Hepatocyte (in vitro differentiated cells): ENCODE results near the gene IRGC. TPM values are rescaled to one million over a fixed set of nuclear protein-coding genes. Genes with fewer than 3 reads are reported as not detected.

Source experiments
- DNase-seq: peaks from one replicate; pipeline ENCODE4 v3.0.0-alpha.2; 2016; ENCODE audit warnings: low spot score
- H2AFZ ChIP-seq: fragments of 200-600 bp; sonication (generic); 2 replicates; pipeline ENCODE4 v1.6.0; 2016; ENCODE audit warnings: antibody characterized with exemption, mild to moderate bottlenecking
- H3K27ac ChIP-seq: fragments of 200-600 bp; sonication (generic); 2 replicates; pipeline ENCODE4 v1.5.1; 2016; ENCODE audit warnings: mild to moderate bottlenecking
- H3K27me3 ChIP-seq: fragments of 200-600 bp; sonication (generic); 2 replicates; pipeline ENCODE4 v1.6.1; 2016
- H3K36me3 ChIP-seq: fragments of 200-600 bp; sonication (generic); replicated peaks from 2 replicates; pipeline ENCODE4 v1.5.1; 2016; ENCODE audit warnings: low read depth; ENCODE audit not compliant: insufficient read depth
- H3K4me1 ChIP-seq: fragments of 200-600 bp; sonication (generic); 2 replicates; pipeline ENCODE4 v1.5.1; 2016; ENCODE audit warnings: mild to moderate bottlenecking, moderate library complexity; ENCODE audit not compliant: insufficient read depth
- H3K4me2 ChIP-seq: fragments of 200-600 bp; sonication (generic); 2 replicates; pipeline ENCODE4 v1.6.0; 2016
- H3K4me3 ChIP-seq: fragments of 200-600 bp; sonication (generic); 2 replicates; pipeline ENCODE4 v1.5.1; 2016; ENCODE audit warnings: mild to moderate bottlenecking
- H3K79me2 ChIP-seq: fragments of 200-600 bp; sonication (generic); 2 replicates; pipeline ENCODE4 v1.6.0; 2017; ENCODE audit warnings: mild to moderate bottlenecking
- H3K9me2 ChIP-seq: fragments of 200-600 bp; sonication (generic); replicated peaks from 2 replicates; pipeline ENCODE4 v1.6.0; 2017; ENCODE audit warnings: mild to moderate bottlenecking; ENCODE audit not compliant: insufficient read depth
- H3K9me3 ChIP-seq: fragments of 200-600 bp; sonication (generic); 2 replicates; pipeline ENCODE4 v1.5.1; 2016; ENCODE audit warnings: low read depth, mild to moderate bottlenecking
- H4K20me1 ChIP-seq: fragments of 200-600 bp; sonication (generic); 2 replicates; pipeline ENCODE4 v1.6.0; 2016; ENCODE audit warnings: mild to moderate bottlenecking; ENCODE audit not compliant: insufficient read depth, poor library complexity, severe bottlenecking
- EZH2 ChIP-seq: fragments of 200-600 bp; sonication (generic); IDR thresholded peaks from 2 replicates; pipeline ENCODE4 v1.6.1; 2016; ENCODE audit warnings: antibody characterized with exemption, mild to moderate bottlenecking, borderline replicate concordance
- EZH2phosphoT487 ChIP-seq: fragments of 200-600 bp; sonication (generic); IDR thresholded peaks from one replicate; pipeline ENCODE4 v1.6.1; 2018; ENCODE audit warnings: antibody characterized with exemption, mild to moderate bottlenecking, low read depth, moderate library complexity; ENCODE audit not compliant: unreplicated experiment, severe bottlenecking
- WGBS: methylation state at CpG from one replicate; pipeline ENCODE4 v1.1.6; 2016; ENCODE audit warnings: low lambda C conversion rate; ENCODE audit errors: missing lambda C conversion rate; 5-methylcytosine and 5-hydroxymethylcytosine counted together
- polyA plus RNA-seq: library from polyadenylated mRNA; unstranded; fragments of >200 nt; fragmentation: Nextera tagmentation; extraction: Ambion mirVana; gene quantifications from 2 replicates; pipeline ENCODE4 v1.2.1, GENCODE V29; 2016
- total RNA-seq: library from RNA; depleted of rRNA; stranded (reverse); fragments of >200 nt; gene quantifications from 2 replicates; pipeline ENCODE4 v1.2.3, GENCODE V29; 2014
- TF ChIP-seq, protein P1 (sequence below): fragments of 200-600 bp; sonication (generic); IDR thresholded peaks from 2 replicates; pipeline ENCODE4 v1.5.1; 2016; ENCODE audit warnings: antibody characterized with exemption, mild to moderate bottlenecking; ENCODE audit not compliant: poor library complexity

Gene IRGC, protein sequence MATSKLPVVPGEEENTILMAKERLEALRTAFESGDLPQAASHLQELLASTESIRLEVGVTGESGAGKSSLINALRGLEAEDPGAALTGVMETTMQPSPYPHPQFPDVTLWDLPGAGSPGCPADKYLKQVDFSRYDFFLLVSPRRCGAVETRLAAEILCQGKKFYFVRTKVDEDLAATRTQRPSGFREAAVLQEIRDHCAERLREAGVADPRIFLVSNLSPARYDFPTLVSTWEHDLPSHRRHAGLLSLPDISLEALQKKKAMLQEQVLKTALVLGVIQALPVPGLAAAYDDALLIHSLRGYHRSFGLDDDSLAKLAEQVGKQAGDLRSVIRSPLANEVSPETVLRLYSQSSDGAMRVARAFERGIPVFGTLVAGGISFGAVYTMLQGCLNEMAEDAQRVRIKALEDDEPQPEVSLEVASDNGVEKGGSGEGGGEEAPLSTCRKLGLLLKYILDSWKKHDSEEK
- total RNA-seq, result not detected in 2 replicates
- not detected in 2 replicates for polyA plus RNA-seq

DNA sequence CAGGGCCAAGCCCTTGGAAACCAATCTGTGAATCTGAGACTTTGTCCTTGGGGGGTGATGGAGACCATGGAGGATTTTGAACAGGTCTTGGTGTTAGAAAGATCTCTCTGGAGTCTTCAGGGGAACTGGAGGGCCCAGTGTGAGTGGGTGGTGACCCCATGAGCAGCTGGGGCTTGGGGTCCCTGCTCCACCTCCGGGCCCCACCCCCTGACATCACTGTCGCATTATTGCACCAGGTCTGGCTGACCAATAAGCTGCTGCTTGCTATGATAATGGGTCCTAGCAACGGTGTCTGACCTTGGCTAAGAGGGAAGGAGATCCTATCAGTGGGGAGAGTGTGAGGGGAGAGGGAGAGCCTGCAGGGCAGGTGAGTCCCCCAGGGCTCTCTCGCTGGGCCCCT, at the start of gene IRGC:
IRGC (plus strand) TSS at position 301 of the 400 bp plus-strand sequence. CDS start 2,483 bp downstream, outside the sequence.
- no peaks in the 10 kb centered on the region for H3K9me2 ChIP-seq
- WGBS, result 78% methylated on average over 4 of the region's 4 CpGs
- no peaks in the 10 kb centered on the region for H3K36me3 ChIP-seq
- DNase-seq, result no peak
- H3K27ac ChIP-seq, result no peak within 1 kb of the TSS
- no peak within 1 kb of the TSS for H2AFZ ChIP-seq
- H3K9me3 ChIP-seq, result no peaks in the 10 kb centered on the region
- H3K4me3 ChIP-seq, result no peak within 1 kb of the TSS
- no peaks in the 10 kb centered on the region for H4K20me1 ChIP-seq
- H3K79me2 ChIP-seq, result no peaks in the 10 kb centered on the region
- H3K4me1 ChIP-seq, result no peaks in the 10 kb centered on the region
- no peaks in the 10 kb centered on the region for H3K27me3 ChIP-seq
- H3K4me2 ChIP-seq, result no peak within 1 kb of the TSS
- TF ChIP-seq, protein P1, sequence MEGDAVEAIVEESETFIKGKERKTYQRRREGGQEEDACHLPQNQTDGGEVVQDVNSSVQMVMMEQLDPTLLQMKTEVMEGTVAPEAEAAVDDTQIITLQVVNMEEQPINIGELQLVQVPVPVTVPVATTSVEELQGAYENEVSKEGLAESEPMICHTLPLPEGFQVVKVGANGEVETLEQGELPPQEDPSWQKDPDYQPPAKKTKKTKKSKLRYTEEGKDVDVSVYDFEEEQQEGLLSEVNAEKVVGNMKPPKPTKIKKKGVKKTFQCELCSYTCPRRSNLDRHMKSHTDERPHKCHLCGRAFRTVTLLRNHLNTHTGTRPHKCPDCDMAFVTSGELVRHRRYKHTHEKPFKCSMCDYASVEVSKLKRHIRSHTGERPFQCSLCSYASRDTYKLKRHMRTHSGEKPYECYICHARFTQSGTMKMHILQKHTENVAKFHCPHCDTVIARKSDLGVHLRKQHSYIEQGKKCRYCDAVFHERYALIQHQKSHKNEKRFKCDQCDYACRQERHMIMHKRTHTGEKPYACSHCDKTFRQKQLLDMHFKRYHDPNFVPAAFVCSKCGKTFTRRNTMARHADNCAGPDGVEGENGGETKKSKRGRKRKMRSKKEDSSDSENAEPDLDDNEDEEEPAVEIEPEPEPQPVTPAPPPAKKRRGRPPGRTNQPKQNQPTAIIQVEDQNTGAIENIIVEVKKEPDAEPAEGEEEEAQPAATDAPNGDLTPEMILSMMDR, result no peak
- no peak for TF ChIP-seq EZH2phosphoT487
- TF ChIP-seq EZH2, result no peak

DNA sequence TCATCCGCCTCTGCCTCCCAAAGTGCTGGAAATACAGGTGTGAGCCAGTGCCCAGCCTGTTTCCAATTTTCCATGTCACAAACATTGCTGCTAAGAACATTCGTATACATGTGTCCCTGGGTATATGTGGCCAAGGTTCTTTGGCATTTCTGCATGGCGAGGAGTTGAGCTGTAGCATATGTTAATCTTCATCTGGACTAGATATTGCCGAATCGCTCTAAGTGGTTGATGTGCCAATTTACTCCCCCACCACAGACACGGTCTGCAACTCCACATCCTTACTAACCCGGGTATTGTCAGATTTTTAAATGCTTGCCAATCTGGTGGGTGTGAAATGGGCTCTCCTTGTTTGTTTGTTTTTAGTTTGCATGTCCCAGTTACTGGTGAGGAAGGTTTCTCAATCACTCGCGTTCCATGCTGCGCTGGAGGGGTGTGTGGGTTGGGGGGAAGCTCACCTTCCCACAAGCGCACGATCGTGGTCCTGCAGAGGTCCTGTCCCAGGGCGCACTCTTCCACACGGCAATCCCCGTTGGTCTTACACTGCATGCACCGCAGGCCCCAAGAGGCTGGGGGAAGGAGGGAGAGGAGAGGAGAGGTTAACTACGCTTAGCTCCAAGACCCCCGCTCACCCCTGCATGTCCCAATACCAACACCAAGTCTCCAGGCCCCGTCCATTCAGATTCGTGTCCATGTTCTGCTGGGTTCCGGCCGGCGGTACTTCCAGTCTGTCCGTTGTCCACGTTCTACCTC, 48.6 kb upstream of the IRGC start:
- Histone ChIP-seq H3K9me3 (no peaks in the 10 kb centered on the region), H2AFZ (peak overlapping the region; percentile 21), H3K36me3 (no peaks in the 10 kb centered on the region), H3K79me2 (no peaks in the 10 kb centered on the region), H3K4me2 (peak overlapping the region; percentile 79), H3K4me3 (peak overlapping the region; percentile 10), H3K27ac (no peak overlapping the region), H3K27me3 (no peaks in the 10 kb centered on the region), H3K9me2 (no peaks in the 10 kb centered on the region), H4K20me1 (no peaks in the 10 kb centered on the region), H3K4me1 (peaks cover 11% of the 10 kb centered on the region)
- no peak for TF ChIP-seq EZH2phosphoT487
- DNase-seq, result no peak
- 57% methylated on average over 26 of the region's 26 CpGs for WGBS

DNA sequence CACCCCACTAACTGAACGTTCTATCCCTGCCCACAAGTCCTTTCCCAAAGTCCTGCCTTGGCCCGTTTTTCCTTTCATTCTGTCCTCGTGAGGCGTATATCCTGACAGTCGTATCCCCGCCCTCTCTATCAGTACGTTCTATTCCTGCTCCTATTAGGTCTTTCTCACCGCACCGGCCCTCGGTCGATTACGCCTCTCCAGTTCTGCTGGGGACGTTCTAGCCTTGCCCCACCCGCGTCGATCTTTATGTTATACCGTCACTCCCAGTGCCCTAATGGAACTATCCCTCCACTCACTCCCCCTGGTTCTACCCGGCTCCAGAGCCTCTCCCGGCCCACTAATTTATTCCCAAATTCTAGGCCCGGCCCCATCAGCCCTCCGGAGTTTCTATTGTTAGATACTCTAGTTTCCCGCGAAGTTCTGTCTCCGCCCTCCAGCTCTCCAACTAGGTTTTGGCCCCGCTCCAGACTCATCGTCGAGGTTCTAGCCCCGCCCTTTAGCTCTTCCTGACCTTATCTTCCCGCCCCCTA, 47.9 kb upstream of the IRGC start:
- H3K27me3 ChIP-seq, result no peaks in the 10 kb centered on the region
- no peaks in the 10 kb centered on the region for H3K9me2 ChIP-seq
- peak overlapping the region; percentile 10 for H3K4me3 ChIP-seq
- H3K27ac ChIP-seq, result no peak overlapping the region
- H3K9me3 ChIP-seq, result no peaks in the 10 kb centered on the region
- peaks cover 11% of the 10 kb centered on the region for H3K4me1 ChIP-seq
- H2AFZ ChIP-seq, result peak overlapping the region; percentile 21
- 10% methylated on average over 26 of the region's 29 CpGs for WGBS
- no peaks in the 10 kb centered on the region for H3K36me3 ChIP-seq
- no peak for DNase-seq
- no peaks in the 10 kb centered on the region for H3K79me2 ChIP-seq
- TF ChIP-seq EZH2phosphoT487, result no peak
- TF ChIP-seq EZH2, result no peak
- TF ChIP-seq, protein P1, result no peak
- H4K20me1 ChIP-seq, result no peaks in the 10 kb centered on the region
- peak overlapping the region; percentile 79 for H3K4me2 ChIP-seq
